ENCODE results near the gene IFT20.

DNA sequence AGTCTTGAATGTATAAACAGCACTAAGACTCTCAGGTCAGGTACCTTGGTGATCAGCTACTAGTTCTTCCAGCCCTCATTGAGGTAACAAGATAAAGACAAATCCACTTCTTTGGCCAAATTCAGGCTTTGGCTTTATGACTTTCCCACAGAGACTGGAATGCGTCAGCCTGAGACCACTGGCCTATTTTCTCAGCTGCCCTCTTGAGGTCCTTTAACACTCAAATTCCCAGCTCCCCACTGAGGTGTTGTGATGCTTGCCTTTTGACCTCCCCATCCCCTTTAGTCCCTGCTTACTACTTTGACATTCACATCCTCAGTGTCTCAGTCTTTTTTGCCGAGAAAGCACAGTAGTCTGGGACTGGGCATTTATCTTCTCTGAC, 10.9 kb upstream of the IFT20 start:
- TF ChIP-seq POLR2A (IDR thresholded peaks at IDR 0.05) (no peak), EP300 (IDR thresholded peaks at IDR 0.05) (no peak)
- TF ChIP-seq, protein P1, sequence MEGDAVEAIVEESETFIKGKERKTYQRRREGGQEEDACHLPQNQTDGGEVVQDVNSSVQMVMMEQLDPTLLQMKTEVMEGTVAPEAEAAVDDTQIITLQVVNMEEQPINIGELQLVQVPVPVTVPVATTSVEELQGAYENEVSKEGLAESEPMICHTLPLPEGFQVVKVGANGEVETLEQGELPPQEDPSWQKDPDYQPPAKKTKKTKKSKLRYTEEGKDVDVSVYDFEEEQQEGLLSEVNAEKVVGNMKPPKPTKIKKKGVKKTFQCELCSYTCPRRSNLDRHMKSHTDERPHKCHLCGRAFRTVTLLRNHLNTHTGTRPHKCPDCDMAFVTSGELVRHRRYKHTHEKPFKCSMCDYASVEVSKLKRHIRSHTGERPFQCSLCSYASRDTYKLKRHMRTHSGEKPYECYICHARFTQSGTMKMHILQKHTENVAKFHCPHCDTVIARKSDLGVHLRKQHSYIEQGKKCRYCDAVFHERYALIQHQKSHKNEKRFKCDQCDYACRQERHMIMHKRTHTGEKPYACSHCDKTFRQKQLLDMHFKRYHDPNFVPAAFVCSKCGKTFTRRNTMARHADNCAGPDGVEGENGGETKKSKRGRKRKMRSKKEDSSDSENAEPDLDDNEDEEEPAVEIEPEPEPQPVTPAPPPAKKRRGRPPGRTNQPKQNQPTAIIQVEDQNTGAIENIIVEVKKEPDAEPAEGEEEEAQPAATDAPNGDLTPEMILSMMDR (IDR thresholded peaks at IDR 0.05) = no peak
